SU-DHL-6 (cell line): ENCODE results near the gene RHBDD3.

Source experiments
- H2AFZ ChIP-seq: fragments of 200-600 bp; sonication (generic); 2 replicates; pipeline ENCODE4 v1.6.1; 2014; ENCODE audit warnings: low read depth, mild to moderate bottlenecking, moderate library complexity, mixed read lengths, antibody characterized with exemption, low read length; ENCODE audit not compliant: severe bottlenecking
- H3F3A ChIP-seq: fragments of 200-600 bp; shearing (Covaris generic); 2 replicates; pipeline ENCODE4 v1.6.0; 2016; ENCODE audit warnings: antibody characterized with exemption, mild to moderate bottlenecking; ENCODE audit not compliant: insufficient read depth
- H3K27ac ChIP-seq: fragments of 200-600 bp; sonication (generic); 2 replicates; pipeline ENCODE4 v1.5.1; 2016; ENCODE audit warnings: low read depth, mild to moderate bottlenecking, low read length, moderate library complexity, mixed read lengths
- H3K27me3 ChIP-seq: fragments of 200-600 bp; sonication (generic), shearing (Covaris generic); 2 replicates; pipeline ENCODE4 v1.6.0; 2014; ENCODE audit warnings: mild to moderate bottlenecking, low read length
- H3K36me3 ChIP-seq: fragments of 200-600 bp; sonication (generic); 2 replicates; pipeline ENCODE4 v1.6.1; 2014; ENCODE audit warnings: mild to moderate bottlenecking, low read length, mixed read lengths
- H3K4me2 ChIP-seq: fragments of 300-600, 200-600 bp; shearing (Covaris generic), sonication (generic); 2 replicates; pipeline ENCODE4 v1.6.0; 2014; ENCODE audit warnings: low read length, low read depth, mild to moderate bottlenecking; ENCODE audit not compliant: poor library complexity, severe bottlenecking
- H3K4me3 ChIP-seq: fragments of 200-600 bp; sonication (generic); 2 replicates; pipeline ENCODE4 v1.5.1; 2014; ENCODE audit warnings: antibody characterized with exemption, low read length, mild to moderate bottlenecking, mixed read lengths; ENCODE audit not compliant: insufficient read depth, poor library complexity, severe bottlenecking
- H3K79me2 ChIP-seq: fragments of 200-600 bp; sonication (generic); 2 replicates; pipeline ENCODE4 v1.6.1; 2014; ENCODE audit warnings: mild to moderate bottlenecking, low read length, moderate library complexity; ENCODE audit not compliant: insufficient read depth
- H3K9ac ChIP-seq: fragments of 200-600 bp; sonication (generic); 2 replicates; pipeline ENCODE4 v1.7.0; 2014; ENCODE audit warnings: mild to moderate bottlenecking, low read length
- H3K9me2 ChIP-seq: fragments of 200-600 bp; sonication (generic); replicated peaks from 2 replicates; pipeline ENCODE4 v1.6.1; 2014; ENCODE audit warnings: low read length; ENCODE audit not compliant: insufficient read depth
- H3K9me3 ChIP-seq: fragments of 200-600 bp; sonication (generic); 2 replicates; pipeline ENCODE4 v1.6.1; 2014; ENCODE audit warnings: low read length, mixed read lengths; ENCODE audit not compliant: insufficient read depth
- H4K20me1 ChIP-seq: fragments of 200-600 bp; sonication (generic); 2 replicates; pipeline ENCODE4 v1.6.1; 2014; ENCODE audit warnings: low read depth, mild to moderate bottlenecking, antibody characterized with exemption, low read length, moderate library complexity, mixed read lengths
- CTCF ChIP-seq: fragments of 200-600 bp; sonication (generic); IDR thresholded peaks from one replicate; pipeline ENCODE4 v1.5.1; 2017; ENCODE audit warnings: antibody characterized with exemption, mild to moderate bottlenecking, low read length, moderate library complexity; ENCODE audit not compliant: insufficient read depth, poor library complexity, severe bottlenecking
- EZH2phosphoT487 ChIP-seq: fragments of 200-600 bp; sonication (generic), shearing (Covaris generic); conservative IDR thresholded peaks from 2 replicates; pipeline ENCODE4 v1.6.1; 2018; ENCODE audit warnings: mild to moderate bottlenecking, antibody characterized with exemption, low read length, moderate library complexity, mixed read lengths

The RHBDD3 gene

DNA sequence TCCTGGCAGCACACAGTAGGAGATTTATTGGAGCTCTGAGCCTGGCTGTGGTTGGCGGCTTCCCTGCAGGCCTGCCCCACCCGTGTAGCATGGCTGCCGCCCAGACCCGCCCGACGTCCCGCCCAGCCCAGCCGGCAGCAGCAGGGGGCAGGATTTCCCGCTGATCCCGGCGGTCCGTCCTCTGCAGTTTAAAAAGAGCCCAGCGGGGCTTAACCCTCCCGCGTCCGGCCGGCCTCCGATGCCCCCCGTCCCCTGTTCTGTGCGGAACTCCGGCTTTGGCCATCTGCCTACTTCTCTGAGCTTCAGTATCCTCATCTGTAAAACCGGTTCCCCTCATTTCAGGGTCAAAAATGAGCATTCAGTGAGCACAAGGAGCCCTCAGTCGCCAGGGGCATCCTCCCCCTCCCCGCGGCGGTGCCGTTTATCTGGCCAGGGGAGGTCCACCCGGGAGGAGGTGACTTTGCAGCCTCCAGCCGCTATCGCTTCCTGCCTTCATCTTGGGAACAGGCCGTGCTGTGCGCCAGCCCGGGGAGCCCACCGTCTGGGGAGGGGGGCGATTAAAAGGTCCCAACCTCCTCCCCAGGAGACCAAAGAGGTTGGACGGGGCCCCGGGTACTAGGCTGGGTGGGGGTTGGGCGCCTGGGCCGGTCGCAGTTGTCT lies 38.5 kb upstream of the RHBDD3 start, which contains the start of gene GAS2L1:
GAS2L1 (plus strand) TSS at position 476 of the 660 bp plus-strand sequence. CDS start 1,456 bp downstream, outside the sequence.
- TF ChIP-seq CTCF (no peak), EZH2phosphoT487 (no peak)
- no peak within 1 kb of the TSS for H3K4me3 ChIP-seq
- no peaks in the 10 kb centered on the region for H3K27me3 ChIP-seq
- H3K27ac ChIP-seq = no peak within 1 kb of the TSS
- H3K9ac ChIP-seq = no peak within 1 kb of the TSS
- no peak within 1 kb of the TSS for H2AFZ ChIP-seq
- no peaks in the 10 kb centered on the region for H3K9me2 ChIP-seq
- peaks cover 7% of the 10 kb centered on the region; the same call in 1 of the 2 replicates for H3F3A ChIP-seq
- H3K36me3 ChIP-seq = no peaks in the 10 kb centered on the region
- H4K20me1 ChIP-seq = no peaks in the 10 kb centered on the region
- no peaks in the 10 kb centered on the region for H3K79me2 ChIP-seq
- H3K4me2 ChIP-seq = peak within 1 kb of the TSS; percentile 1
- H3K9me3 ChIP-seq = no peaks in the 10 kb centered on the region

- peaks cover 12% of the 10 kb centered on the region; the same call in 1 of the 2 replicates for H3F3A ChIP-seq
- no peak overlapping the region for H3K27ac ChIP-seq
Observed at GRCh38 chr22:29305836-29306174, 38.0 kb upstream of the RHBDD3 start.

GRCh38 chr22:29302681-29303465 lies 35.1 kb upstream of the RHBDD3 start:
- Histone ChIP-seq H2AFZ (no peak overlapping the region), H3K27me3 (no peaks in the 10 kb centered on the region), H3K4me2 (no peak overlapping the region), H3K4me3 (no peak overlapping the region), H3K27ac (no peak overlapping the region), H3K9me2 (no peaks in the 10 kb centered on the region), H4K20me1 (no peaks in the 10 kb centered on the region; the same call in 1 of the 2 replicates), H3K9ac (no peak overlapping the region), H3F3A (peaks cover 25% of the 10 kb centered on the region), H3K9me3 (no peaks in the 10 kb centered on the region), H3K36me3 (peaks cover under 1% of the 10 kb centered on the region; the same call in 1 of the 2 replicates), H3K79me2 (no peaks in the 10 kb centered on the region)
- TF ChIP-seq CTCF = no peak
- TF ChIP-seq EZH2phosphoT487 = no peak

More at GRCh38 chr22:29305836-29306174, 38.0 kb upstream of the RHBDD3 start:
- Histone ChIP-seq H3K9ac (no peak overlapping the region), H3K79me2 (no peaks in the 10 kb centered on the region), H3K27me3 (no peaks in the 10 kb centered on the region), H3K9me3 (no peaks in the 10 kb centered on the region), H3K36me3 (no peaks in the 10 kb centered on the region), H3K9me2 (no peaks in the 10 kb centered on the region), H3K4me3 (no peak overlapping the region), H2AFZ (no peak overlapping the region), H4K20me1 (no peaks in the 10 kb centered on the region), H3K4me2 (no peak overlapping the region)
- no peak for TF ChIP-seq EZH2phosphoT487
- TF ChIP-seq CTCF = no peak
